Right lobe of liver (tissue), 4 donors: ENCODE measurements around the gene ARHGEF12.

Experiments
- POLR2A ChIP-seq: fragments of 450-650 bp; IDR thresholded peaks from one replicate; pipeline ENCODE4 v1.6.1; 2017; ENCODE audit warnings: antibody characterized with exemption, mild to moderate bottlenecking
- TF ChIP-seq, protein P1 (sequence below), 4 donors: fragments of 200-600 bp in 3 of 4; fragments of 450-650 bp in 1 of 4; IDR thresholded peaks; one replicate each; pipeline versions ENCODE4 v1.5.1 to v1.8.0; 2016 to 2022; ENCODE audit warnings: antibody characterized with exemption in 4 of 4, mild to moderate bottlenecking in 2 of 4
- donor health status: DM: no; HTN: no; CAD: no.
- donor health status: DM: no; HTN: no; CAD: no.
- donor health status: DM: no; HTN: yes; CAD: no.

DNA sequence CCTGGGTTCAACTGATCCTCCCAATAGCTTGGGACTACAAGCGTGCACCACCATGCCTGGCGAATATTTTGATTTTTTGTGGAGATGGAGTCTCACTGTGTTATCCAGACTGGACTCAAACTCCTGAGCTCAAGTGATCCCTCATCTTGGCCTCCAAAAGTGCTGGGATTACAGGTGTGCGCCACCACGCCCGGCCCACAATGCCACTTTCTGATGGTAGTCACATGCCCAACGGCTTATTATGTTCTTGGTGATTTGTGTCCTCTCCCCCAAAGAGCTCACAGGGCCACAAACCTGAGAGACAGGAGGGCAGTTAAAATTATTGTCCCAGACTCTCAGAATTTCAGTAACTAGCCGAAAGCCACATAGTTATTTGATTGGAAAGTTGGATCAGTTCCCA is 185.0 kb downstream of the ARHGEF12 start:
- TF ChIP-seq, protein P1, sequence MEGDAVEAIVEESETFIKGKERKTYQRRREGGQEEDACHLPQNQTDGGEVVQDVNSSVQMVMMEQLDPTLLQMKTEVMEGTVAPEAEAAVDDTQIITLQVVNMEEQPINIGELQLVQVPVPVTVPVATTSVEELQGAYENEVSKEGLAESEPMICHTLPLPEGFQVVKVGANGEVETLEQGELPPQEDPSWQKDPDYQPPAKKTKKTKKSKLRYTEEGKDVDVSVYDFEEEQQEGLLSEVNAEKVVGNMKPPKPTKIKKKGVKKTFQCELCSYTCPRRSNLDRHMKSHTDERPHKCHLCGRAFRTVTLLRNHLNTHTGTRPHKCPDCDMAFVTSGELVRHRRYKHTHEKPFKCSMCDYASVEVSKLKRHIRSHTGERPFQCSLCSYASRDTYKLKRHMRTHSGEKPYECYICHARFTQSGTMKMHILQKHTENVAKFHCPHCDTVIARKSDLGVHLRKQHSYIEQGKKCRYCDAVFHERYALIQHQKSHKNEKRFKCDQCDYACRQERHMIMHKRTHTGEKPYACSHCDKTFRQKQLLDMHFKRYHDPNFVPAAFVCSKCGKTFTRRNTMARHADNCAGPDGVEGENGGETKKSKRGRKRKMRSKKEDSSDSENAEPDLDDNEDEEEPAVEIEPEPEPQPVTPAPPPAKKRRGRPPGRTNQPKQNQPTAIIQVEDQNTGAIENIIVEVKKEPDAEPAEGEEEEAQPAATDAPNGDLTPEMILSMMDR (IDR thresholded peaks at IDR 0.05), result no peak
- TF ChIP-seq POLR2A, result no peak
